Stimulated activated CD8-positive, alpha-beta memory T cell treated with anti-CD3 and anti-CD28 coated beads, Interleukin-4, amount 100 ng/mL, for 4 hours (primary cell): ENCODE results near the gene MYRF.

ENCODE experiments used
- DNase-seq, 2 donors: peaks; one replicate each; pipeline ENCODE4 v3.0.0-alpha.2; 2020; ENCODE audit warnings: low read depth in 2 of 2, low spot score in 1 of 2

MYRF gene

GRCh38 chr11:61718621-61719302 is 33.7 kb upstream of the MYRF start:
- DNase-seq = no peak

GRCh38 chr11:61719978-61720377 is 32.5 kb upstream of the MYRF start:
- no peak for DNase-seq

GRCh38 chr11:61720597-61720996 is 31.8 kb upstream of the MYRF start:
- DNase-seq = no peak

GRCh38 chr11:61724437-61724836 is 28.0 kb upstream of the MYRF start:
- DNase-seq = no peak

- no peak for DNase-seq
These were observed 26.6 kb upstream of the MYRF start for GRCh38 chr11:61725781-61726231.

- no peak for DNase-seq
These were observed 25.7 kb upstream of the MYRF start for GRCh38 chr11:61726775-61727174.

- no peak for DNase-seq
These were observed 25.0 kb upstream of the MYRF start for GRCh38 chr11:61727401-61727811.

- DNase-seq = no peak
These were observed 24.1 kb upstream of the MYRF start for GRCh38 chr11:61728066-61728939.

GRCh38 chr11:61728940-61729219 is 23.6 kb upstream of the MYRF start:
- no peak for DNase-seq

- no peak for DNase-seq
These were observed 22.0 kb upstream of the MYRF start for GRCh38 chr11:61730240-61730994.

GRCh38 chr11:61731211-61731951 is 21.1 kb upstream of the MYRF start:
- DNase-seq = no peak

- DNase-seq = no peak
These were observed 20.3 kb upstream of the MYRF start for GRCh38 chr11:61731952-61732675.

GRCh38 chr11:61732705-61733104 is 19.7 kb upstream of the MYRF start:
- no peak for DNase-seq

GRCh38 chr11:61733120-61733978 is 19.1 kb upstream of the MYRF start:
- peak; percentile 63 to 67 for DNase-seq

GRCh38 chr11:61734767-61735166 is 17.7 kb upstream of the MYRF start:
- no peak for DNase-seq

GRCh38 chr11:61735391-61735790 is 17.0 kb upstream of the MYRF start:
- no peak for DNase-seq

- DNase-seq = no peak
These were observed 16.1 kb upstream of the MYRF start for GRCh38 chr11:61736310-61736709.

- no peak for DNase-seq
These were observed 15.3 kb upstream of the MYRF start for GRCh38 chr11:61737131-61737530.

- no peak for DNase-seq
These were observed 14.6 kb upstream of the MYRF start for GRCh38 chr11:61737636-61738386.
